ENCODE results near the gene KRTAP10-11.

DNA sequence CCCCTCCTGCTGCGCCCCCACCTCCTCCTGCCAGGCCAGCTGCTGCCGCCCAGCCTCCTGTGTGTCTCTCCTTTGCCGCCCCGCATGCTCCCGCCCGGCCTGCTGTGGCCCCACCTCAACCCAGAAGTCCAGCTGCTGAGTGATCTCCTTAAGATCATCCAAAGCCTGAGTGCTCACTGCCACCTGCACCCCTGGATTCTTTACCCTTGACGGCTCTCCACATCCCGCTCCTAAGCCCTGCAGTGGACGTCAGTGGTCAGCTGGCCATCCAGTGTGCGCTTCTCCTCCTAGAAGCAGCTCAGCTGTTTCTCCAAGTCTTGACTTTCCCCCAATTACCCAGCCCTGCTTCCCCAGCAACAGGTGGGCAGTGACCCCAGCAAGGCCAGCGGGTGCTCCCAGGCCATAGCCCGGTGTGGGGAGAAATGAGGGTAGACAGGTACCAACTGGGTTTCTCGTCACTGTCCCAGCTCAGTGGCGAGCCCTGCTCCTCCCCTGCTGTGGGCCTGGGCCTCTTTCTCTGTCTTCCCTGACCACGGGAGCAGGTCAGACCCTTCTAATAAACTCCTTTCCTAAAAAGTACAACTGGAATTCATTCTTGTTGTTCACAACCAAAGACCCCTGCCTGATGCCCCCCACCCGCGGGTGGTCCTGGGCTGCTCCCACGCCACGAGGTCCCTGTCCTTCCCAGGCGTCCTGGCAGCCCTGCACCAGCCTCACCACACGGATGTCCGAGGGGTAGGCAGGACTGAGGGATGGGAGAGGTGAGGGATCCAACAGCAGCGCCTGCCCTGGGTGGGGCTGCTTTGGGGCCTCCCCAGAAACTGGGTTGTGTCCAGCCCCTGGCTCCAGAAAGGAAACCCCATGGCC lies 44.4 kb upstream of the KRTAP10-11 start:
- no peak for TF ChIP-seq HDAC6 (IDR thresholded peaks at IDR 0.05; ENCODE audit: low read depth, low read length)
- TF ChIP-seq, protein P1, sequence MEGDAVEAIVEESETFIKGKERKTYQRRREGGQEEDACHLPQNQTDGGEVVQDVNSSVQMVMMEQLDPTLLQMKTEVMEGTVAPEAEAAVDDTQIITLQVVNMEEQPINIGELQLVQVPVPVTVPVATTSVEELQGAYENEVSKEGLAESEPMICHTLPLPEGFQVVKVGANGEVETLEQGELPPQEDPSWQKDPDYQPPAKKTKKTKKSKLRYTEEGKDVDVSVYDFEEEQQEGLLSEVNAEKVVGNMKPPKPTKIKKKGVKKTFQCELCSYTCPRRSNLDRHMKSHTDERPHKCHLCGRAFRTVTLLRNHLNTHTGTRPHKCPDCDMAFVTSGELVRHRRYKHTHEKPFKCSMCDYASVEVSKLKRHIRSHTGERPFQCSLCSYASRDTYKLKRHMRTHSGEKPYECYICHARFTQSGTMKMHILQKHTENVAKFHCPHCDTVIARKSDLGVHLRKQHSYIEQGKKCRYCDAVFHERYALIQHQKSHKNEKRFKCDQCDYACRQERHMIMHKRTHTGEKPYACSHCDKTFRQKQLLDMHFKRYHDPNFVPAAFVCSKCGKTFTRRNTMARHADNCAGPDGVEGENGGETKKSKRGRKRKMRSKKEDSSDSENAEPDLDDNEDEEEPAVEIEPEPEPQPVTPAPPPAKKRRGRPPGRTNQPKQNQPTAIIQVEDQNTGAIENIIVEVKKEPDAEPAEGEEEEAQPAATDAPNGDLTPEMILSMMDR (IDR thresholded peaks at IDR 0.05; ENCODE audit: control extremely low read depth in 1 of 3, insufficient read depth in 1 of 3, low read depth in 1 of 3, low read length in 3 of 3): no peak
- no peak for TF ChIP-seq RXRA (IDR thresholded peaks at IDR 0.05; ENCODE audit: insufficient read depth, low read depth, low read length)
- no peak for TF ChIP-seq JUN (IDR thresholded peaks at IDR 0.05; ENCODE audit: low read depth, low read length)
- TF ChIP-seq POLR2A (IDR thresholded peaks at IDR 0.05; ENCODE audit: control extremely low read depth in 1 of 2, low read depth in 2 of 2, low read length in 2 of 2): no peak
- TF ChIP-seq NRF1 (IDR thresholded peaks at IDR 0.05; ENCODE audit: low read depth, low read length): no peak
- no peak for TF ChIP-seq POU5F1 (IDR thresholded peaks at IDR 0.05; ENCODE audit: low read depth, low read length)
- no peak for TF ChIP-seq PHF8 (conservative IDR thresholded peaks at IDR 0.05; ENCODE audit: low read depth, low read length)
- no peak for TF ChIP-seq CBX5 (IDR thresholded peaks at IDR 0.05; ENCODE audit: low read depth, low read length)
